HEK293 (cell line): Measurements from ENCODE around the gene TUFM.
A peak's percentile ranks its signal among the peaks of the same experiment; 100 is the strongest.

ENCODE experiments used
- EGR2 ChIP-seq: fragments of 450-650 bp; formaldehyde crosslinking; IDR thresholded peaks from 2 replicates; pipeline ENCODE4 v1.5.1; 2016; ENCODE audit warnings: low read depth, missing biosample characterization, missing genetic modification characterization
- MZF1 ChIP-seq: fragments of 450-650 bp; formaldehyde crosslinking; IDR thresholded peaks from 2 replicates; pipeline ENCODE4 v1.5.1; 2017; ENCODE audit warnings: missing biosample characterization, missing genetic modification characterization, borderline replicate concordance
- REPIN1 ChIP-seq: fragments of 450-650 bp; formaldehyde crosslinking; IDR thresholded peaks from 2 replicates; pipeline ENCODE4 v1.5.1; 2017; ENCODE audit warnings: missing biosample characterization, missing genetic modification characterization, low read depth
- SP3 ChIP-seq: fragments of 450-650 bp; formaldehyde crosslinking; IDR thresholded peaks from 2 replicates; pipeline ENCODE4 v1.5.1; 2016; ENCODE audit warnings: missing biosample characterization, missing genetic modification characterization
- ZBTB20 ChIP-seq: fragments of 450-650 bp; formaldehyde crosslinking; IDR thresholded peaks from 2 replicates; pipeline ENCODE4 v1.5.1; 2016; ENCODE audit warnings: missing biosample characterization, missing genetic modification characterization
- ZEB2 ChIP-seq: fragments of 450-650 bp; formaldehyde crosslinking; IDR thresholded peaks from 2 replicates; pipeline ENCODE4 v1.5.1; 2016; ENCODE audit warnings: missing biosample characterization, missing genetic modification characterization
- ZNF132 ChIP-seq: fragments of 450-650 bp; formaldehyde crosslinking; IDR thresholded peaks from 2 replicates; pipeline ENCODE4 v1.5.1; 2017; ENCODE audit warnings: missing biosample characterization, missing genetic modification characterization, borderline replicate concordance
- ZNF248 ChIP-seq: fragments of 450-650 bp; formaldehyde crosslinking; IDR thresholded peaks from 2 replicates; pipeline ENCODE4 v1.5.1; 2017; ENCODE audit warnings: missing biosample characterization, missing genetic modification characterization
- ZNF302 ChIP-seq: fragments of 450-650 bp; formaldehyde crosslinking; IDR thresholded peaks from 2 replicates; pipeline ENCODE4 v1.5.1; 2016; ENCODE audit warnings: missing biosample characterization, missing genetic modification characterization, low read depth
- ZNF311 ChIP-seq: fragments of 450-650 bp; formaldehyde crosslinking; IDR thresholded peaks from 2 replicates; pipeline ENCODE4 v1.5.1; 2017; ENCODE audit warnings: missing biosample characterization, missing genetic modification characterization, borderline replicate concordance
- ZNF354C ChIP-seq: fragments of 450-650 bp; formaldehyde crosslinking; IDR thresholded peaks from 2 replicates; pipeline ENCODE4 v1.5.1; 2016; ENCODE audit warnings: missing biosample characterization, missing genetic modification characterization, low read depth, borderline replicate concordance
- ZNF391 ChIP-seq: fragments of 450-650 bp; formaldehyde crosslinking; IDR thresholded peaks from 2 replicates; pipeline ENCODE4 v1.5.1; 2016; ENCODE audit warnings: low read depth, missing biosample characterization, missing genetic modification characterization, borderline replicate concordance
- ZNF521 ChIP-seq: fragments of 450-650 bp; formaldehyde crosslinking; IDR thresholded peaks from 2 replicates; pipeline ENCODE4 v1.5.1; 2017; ENCODE audit warnings: missing biosample characterization, mild to moderate bottlenecking, missing genetic modification characterization
- ZNF548 ChIP-seq: fragments of 450-650 bp; formaldehyde crosslinking; IDR thresholded peaks from 2 replicates; pipeline ENCODE4 v1.5.1; 2016; ENCODE audit warnings: missing biosample characterization, missing genetic modification characterization
- ZNF600 ChIP-seq: fragments of 450-650 bp; formaldehyde crosslinking; IDR thresholded peaks from 2 replicates; pipeline ENCODE4 v1.5.1; 2016; ENCODE audit warnings: missing biosample characterization, missing genetic modification characterization
- ZNF626 ChIP-seq: fragments of 450-650 bp; sonication (Bioruptor Pico); formaldehyde crosslinking; IDR thresholded peaks from 2 replicates; pipeline ENCODE4 v1.5.1; 2018; ENCODE audit warnings: missing biosample characterization, missing genetic modification characterization, inconsistent platforms
- ZNF707 ChIP-seq: fragments of 450-650 bp; formaldehyde crosslinking; IDR thresholded peaks from 2 replicates; pipeline ENCODE4 v1.5.1; 2016; ENCODE audit warnings: missing biosample characterization, missing genetic modification characterization
- ZNF768 ChIP-seq: fragments of 450-650 bp; formaldehyde crosslinking; IDR thresholded peaks from 2 replicates; pipeline ENCODE4 v1.5.1; 2018; ENCODE audit warnings: missing biosample characterization, mild to moderate bottlenecking, missing genetic modification characterization
- ZNF776 ChIP-seq: fragments of 450-650 bp; formaldehyde crosslinking; IDR thresholded peaks from 2 replicates; pipeline ENCODE4 v1.5.0; 2017; ENCODE audit warnings: missing biosample characterization, missing genetic modification characterization, borderline replicate concordance
- ZNF791 ChIP-seq: fragments of 450-650 bp; formaldehyde crosslinking; IDR thresholded peaks from 2 replicates; pipeline ENCODE4 v1.5.1; 2016; ENCODE audit warnings: missing biosample characterization, missing genetic modification characterization
- TF ChIP-seq, protein P1 (sequence below): fragments of 450-650 bp; formaldehyde crosslinking; IDR thresholded peaks from 2 replicates; pipeline ENCODE4 v1.5.1; 2017; ENCODE audit warnings: missing biosample characterization, missing genetic modification characterization
- TF ChIP-seq, protein P2 (sequence below): fragments of 450-650 bp; formaldehyde crosslinking; IDR thresholded peaks from 2 replicates; pipeline ENCODE4 v1.5.1; 2016; ENCODE audit warnings: missing biosample characterization, missing genetic modification characterization
- TF ChIP-seq, protein P3 (sequence below): fragments of 450-650 bp; formaldehyde crosslinking; IDR thresholded peaks from 2 replicates; pipeline ENCODE4 v1.5.1; 2016; ENCODE audit warnings: missing biosample characterization, missing genetic modification characterization, borderline replicate concordance
- TF ChIP-seq, protein P4 (sequence below): fragments of 450-650 bp; formaldehyde crosslinking; IDR thresholded peaks from 2 replicates; pipeline ENCODE4 v1.5.1; 2016; ENCODE audit warnings: missing biosample characterization, missing genetic modification characterization
- TF ChIP-seq, protein P5 (sequence below): IDR thresholded peaks from 2 replicates; pipeline ENCODE4 v1.6.1; 2011; ENCODE audit warnings: mild to moderate bottlenecking, low read depth, low read length, borderline replicate concordance
- TF ChIP-seq, protein P6 (sequence below): fragments of 450-650 bp; formaldehyde crosslinking; IDR thresholded peaks from 2 replicates; pipeline ENCODE4 v1.5.1; 2016; ENCODE audit warnings: missing biosample characterization, missing genetic modification characterization

TUFM gene

DNA sequence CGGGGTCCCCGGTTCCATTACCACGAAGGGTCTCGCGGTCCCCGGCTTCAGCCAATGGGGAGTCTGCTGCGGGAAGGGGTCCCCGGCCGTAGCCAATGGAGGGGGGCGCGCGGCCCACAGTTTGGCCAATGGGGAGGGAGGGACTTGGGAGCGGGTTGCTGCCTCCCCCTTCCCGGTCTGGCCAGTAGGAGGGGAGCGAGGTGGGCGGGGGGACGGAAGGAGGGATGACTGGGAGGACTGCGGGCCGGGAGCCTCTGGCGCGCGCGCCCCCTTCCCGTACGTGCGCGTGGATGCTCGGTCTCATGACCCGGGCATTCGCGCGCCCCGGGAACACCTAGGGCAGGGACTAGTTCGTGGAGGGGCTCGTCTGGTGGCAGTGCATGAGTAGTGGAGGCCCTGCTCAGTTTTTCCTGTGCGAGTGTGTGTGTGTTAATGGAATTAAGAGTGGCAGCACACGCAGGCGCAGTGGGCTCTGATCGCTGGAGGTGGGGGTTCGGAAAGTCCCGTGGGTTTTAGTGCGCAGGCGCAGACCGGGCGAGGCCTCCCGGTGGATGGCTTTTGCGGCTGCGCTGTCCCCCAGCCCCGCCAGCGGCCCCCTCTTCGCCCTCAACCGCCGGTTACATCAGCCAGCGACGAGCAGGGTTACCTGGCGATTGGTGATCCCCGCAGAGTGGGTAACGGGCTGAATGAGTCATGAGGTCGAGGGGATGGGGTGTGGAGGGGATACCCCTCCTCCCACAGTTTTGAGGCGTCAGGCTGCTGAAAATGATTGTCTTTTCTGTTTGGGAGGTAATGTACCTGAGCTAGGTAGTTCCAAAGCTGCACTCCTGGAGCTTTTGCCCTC, 22.1 kb downstream of the TUFM start (continued):
- TF ChIP-seq, protein P1, sequence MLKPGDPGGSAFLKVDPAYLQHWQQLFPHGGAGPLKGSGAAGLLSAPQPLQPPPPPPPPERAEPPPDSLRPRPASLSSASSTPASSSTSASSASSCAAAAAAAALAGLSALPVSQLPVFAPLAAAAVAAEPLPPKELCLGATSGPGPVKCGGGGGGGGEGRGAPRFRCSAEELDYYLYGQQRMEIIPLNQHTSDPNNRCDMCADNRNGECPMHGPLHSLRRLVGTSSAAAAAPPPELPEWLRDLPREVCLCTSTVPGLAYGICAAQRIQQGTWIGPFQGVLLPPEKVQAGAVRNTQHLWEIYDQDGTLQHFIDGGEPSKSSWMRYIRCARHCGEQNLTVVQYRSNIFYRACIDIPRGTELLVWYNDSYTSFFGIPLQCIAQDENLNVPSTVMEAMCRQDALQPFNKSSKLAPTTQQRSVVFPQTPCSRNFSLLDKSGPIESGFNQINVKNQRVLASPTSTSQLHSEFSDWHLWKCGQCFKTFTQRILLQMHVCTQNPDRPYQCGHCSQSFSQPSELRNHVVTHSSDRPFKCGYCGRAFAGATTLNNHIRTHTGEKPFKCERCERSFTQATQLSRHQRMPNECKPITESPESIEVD (tag by site-specific recombination): no peak
- peak; percentile 90 for TF ChIP-seq SP3 (tag by site-specific recombination)
- TF ChIP-seq ZNF626 (tag by site-specific recombination): no peak
- no peak for TF ChIP-seq ZNF707
- TF ChIP-seq ZNF521 (tag by site-specific recombination): no peak
- TF ChIP-seq, protein P2, sequence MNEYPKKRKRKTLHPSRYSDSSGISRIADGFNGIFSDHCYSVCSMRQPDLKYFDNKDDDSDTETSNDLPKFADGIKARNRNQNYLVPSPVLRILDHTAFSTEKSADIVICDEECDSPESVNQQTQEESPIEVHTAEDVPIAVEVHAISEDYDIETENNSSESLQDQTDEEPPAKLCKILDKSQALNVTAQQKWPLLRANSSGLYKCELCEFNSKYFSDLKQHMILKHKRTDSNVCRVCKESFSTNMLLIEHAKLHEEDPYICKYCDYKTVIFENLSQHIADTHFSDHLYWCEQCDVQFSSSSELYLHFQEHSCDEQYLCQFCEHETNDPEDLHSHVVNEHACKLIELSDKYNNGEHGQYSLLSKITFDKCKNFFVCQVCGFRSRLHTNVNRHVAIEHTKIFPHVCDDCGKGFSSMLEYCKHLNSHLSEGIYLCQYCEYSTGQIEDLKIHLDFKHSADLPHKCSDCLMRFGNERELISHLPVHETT (tag by site-specific recombination): no peak
- TF ChIP-seq, protein P3, sequence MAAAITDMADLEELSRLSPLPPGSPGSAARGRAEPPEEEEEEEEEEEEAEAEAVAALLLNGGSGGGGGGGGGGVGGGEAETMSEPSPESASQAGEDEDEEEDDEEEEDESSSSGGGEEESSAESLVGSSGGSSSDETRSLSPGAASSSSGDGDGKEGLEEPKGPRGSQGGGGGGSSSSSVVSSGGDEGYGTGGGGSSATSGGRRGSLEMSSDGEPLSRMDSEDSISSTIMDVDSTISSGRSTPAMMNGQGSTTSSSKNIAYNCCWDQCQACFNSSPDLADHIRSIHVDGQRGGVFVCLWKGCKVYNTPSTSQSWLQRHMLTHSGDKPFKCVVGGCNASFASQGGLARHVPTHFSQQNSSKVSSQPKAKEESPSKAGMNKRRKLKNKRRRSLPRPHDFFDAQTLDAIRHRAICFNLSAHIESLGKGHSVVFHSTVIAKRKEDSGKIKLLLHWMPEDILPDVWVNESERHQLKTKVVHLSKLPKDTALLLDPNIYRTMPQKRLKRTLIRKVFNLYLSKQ (tag by site-specific recombination): no peak
- TF ChIP-seq, protein P4, sequence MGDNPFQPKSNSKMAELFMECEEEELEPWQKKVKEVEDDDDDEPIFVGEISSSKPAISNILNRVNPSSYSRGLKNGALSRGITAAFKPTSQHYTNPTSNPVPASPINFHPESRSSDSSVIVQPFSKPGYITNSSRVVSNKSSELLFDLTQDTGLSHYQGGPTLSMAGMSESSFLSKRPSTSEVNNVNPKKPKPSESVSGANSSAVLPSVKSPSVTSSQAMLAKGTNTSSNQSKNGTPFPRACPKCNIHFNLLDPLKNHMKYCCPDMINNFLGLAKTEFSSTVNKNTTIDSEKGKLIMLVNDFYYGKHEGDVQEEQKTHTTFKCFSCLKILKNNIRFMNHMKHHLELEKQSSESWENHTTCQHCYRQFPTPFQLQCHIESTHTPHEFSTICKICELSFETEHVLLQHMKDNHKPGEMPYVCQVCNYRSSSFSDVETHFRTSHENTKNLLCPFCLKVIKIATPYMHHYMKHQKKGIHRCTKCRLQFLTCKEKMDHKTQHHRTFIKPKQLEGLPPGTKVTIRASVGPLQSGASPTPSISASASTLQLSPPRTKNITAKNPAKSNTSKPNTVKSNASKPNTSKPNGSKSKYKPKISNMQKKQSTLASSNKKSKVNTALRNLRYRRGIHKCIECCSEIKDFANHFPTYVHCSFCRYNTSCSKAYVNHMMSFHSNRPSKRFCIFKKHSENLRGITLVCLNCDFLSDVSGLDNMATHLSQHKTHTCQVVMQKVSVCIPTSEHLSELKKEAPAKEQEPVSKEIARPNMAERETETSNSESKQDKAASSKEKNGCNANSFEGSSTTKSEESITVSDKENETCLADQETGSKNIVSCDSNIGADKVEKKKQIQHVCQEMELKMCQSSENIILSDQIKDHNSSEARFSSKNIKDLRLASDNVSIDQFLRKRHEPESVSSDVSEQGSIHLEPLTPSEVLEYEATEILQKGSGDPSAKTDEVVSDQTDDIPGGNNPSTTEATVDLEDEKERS (tag by site-specific recombination): no peak
- no peak for TF ChIP-seq ZNF132 (tag by site-specific recombination)
- TF ChIP-seq ZNF776 (tag by site-specific recombination): no peak
- TF ChIP-seq ZNF600 (tag by site-specific recombination): peak; percentile 93
- peak; percentile 96 for TF ChIP-seq ZEB2 (tag by site-specific recombination)
- peak; percentile 61; the same call in 1 of the 2 replicates for TF ChIP-seq ZBTB20 (tag by site-specific recombination)
- no peak for TF ChIP-seq ZNF791 (tag by site-specific recombination)
- TF ChIP-seq, protein P5, sequence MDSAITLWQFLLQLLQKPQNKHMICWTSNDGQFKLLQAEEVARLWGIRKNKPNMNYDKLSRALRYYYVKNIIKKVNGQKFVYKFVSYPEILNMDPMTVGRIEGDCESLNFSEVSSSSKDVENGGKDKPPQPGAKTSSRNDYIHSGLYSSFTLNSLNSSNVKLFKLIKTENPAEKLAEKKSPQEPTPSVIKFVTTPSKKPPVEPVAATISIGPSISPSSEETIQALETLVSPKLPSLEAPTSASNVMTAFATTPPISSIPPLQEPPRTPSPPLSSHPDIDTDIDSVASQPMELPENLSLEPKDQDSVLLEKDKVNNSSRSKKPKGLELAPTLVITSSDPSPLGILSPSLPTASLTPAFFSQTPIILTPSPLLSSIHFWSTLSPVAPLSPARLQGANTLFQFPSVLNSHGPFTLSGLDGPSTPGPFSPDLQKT: no peak
- peak; percentile 76 for TF ChIP-seq MZF1
- no peak for TF ChIP-seq ZNF354C (tag by site-specific recombination)
- no peak for TF ChIP-seq ZNF548 (tag by site-specific recombination)
- TF ChIP-seq, protein P6, sequence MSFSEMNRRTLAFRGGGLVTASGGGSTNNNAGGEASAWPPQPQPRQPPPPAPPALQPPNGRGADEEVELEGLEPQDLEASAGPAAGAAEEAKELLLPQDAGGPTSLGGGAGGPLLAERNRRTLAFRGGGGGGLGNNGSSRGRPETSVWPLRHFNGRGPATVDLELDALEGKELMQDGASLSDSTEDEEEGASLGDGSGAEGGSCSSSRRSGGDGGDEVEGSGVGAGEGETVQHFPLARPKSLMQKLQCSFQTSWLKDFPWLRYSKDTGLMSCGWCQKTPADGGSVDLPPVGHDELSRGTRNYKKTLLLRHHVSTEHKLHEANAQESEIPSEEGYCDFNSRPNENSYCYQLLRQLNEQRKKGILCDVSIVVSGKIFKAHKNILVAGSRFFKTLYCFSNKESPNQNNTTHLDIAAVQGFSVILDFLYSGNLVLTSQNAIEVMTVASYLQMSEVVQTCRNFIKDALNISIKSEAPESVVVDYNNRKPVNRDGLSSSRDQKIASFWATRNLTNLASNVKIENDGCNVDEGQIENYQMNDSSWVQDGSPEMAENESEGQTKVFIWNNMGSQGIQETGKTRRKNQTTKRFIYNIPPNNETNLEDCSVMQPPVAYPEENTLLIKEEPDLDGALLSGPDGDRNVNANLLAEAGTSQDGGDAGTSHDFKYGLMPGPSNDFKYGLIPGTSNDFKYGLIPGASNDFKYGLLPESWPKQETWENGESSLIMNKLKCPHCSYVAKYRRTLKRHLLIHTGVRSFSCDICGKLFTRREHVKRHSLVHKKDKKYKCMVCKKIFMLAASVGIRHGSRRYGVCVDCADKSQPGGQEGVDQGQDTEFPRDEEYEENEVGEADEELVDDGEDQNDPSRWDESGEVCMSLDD (tag by site-specific recombination): peak; percentile 99
- no peak for TF ChIP-seq ZNF768 (tag by site-specific recombination)
- no peak for TF ChIP-seq ZNF248
- no peak for TF ChIP-seq ZNF302 (tag by site-specific recombination)
- TF ChIP-seq EGR2 (tag by site-specific recombination): peak; percentile 77
- TF ChIP-seq ZNF311 (tag by site-specific recombination): no peak
- TF ChIP-seq REPIN1: no peak
- TF ChIP-seq ZNF391 (tag by site-specific recombination): no peak
